GM12874 (cell line): ENCODE measurements around the gene GABRD.

Experiments used
- TF ChIP-seq, protein P1 (sequence below): IDR thresholded peaks from 2 replicates; pipeline ENCODE4 v1.5.1; 2011; ENCODE audit warnings: low read depth, mild to moderate bottlenecking, control low read depth, low read length, moderate library complexity; ENCODE audit not compliant: insufficient read depth

Gene GABRD

GRCh38 chr1:2024451-2024850, 5.3 kb downstream of the GABRD start:
- TF ChIP-seq, protein P1, sequence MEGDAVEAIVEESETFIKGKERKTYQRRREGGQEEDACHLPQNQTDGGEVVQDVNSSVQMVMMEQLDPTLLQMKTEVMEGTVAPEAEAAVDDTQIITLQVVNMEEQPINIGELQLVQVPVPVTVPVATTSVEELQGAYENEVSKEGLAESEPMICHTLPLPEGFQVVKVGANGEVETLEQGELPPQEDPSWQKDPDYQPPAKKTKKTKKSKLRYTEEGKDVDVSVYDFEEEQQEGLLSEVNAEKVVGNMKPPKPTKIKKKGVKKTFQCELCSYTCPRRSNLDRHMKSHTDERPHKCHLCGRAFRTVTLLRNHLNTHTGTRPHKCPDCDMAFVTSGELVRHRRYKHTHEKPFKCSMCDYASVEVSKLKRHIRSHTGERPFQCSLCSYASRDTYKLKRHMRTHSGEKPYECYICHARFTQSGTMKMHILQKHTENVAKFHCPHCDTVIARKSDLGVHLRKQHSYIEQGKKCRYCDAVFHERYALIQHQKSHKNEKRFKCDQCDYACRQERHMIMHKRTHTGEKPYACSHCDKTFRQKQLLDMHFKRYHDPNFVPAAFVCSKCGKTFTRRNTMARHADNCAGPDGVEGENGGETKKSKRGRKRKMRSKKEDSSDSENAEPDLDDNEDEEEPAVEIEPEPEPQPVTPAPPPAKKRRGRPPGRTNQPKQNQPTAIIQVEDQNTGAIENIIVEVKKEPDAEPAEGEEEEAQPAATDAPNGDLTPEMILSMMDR: no peak

GRCh38 chr1:2024887-2025286, 5.7 kb downstream of the GABRD start:
- TF ChIP-seq, protein P1: no peak

- TF ChIP-seq, protein P1: no peak
These were observed 6.4 kb downstream of the GABRD start for GRCh38 chr1:2025491-2025981.

- TF ChIP-seq, protein P1: no peak
These were observed 8.9 kb downstream of the GABRD start for GRCh38 chr1:2027961-2028583.

DNA sequence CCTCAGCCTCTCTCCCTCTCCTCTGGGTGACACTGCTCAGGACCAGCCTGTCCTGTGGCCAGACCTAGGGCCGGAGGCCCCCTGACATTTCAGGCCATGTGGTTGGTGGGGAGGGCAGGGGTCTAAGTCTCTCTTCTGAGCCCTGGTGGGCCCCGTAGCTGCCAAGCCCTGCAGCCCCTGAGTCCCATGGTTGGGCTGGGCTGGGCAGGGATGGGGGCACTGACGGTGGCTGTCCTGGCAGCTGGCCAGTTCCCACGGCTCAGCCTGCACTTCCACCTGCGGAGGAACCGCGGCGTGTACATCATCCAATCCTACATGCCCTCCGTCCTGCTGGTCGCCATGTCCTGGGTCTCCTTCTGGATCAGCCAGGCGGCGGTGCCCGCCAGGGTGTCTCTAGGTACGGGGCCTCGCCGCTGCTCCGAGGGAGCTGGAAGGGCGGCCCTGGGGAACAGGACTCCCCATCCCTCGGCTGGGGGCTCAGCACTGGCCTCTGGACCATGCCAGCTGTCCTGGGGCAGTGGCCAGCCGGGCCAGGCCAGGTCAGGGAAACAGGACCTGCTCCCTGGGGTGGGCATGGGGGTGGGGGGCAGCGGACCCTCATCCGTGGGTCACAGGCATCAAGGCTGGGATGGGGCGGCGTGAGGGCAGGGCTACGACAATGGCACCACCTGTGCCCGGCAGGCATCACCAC, 9.9 kb downstream of the GABRD start:
- TF ChIP-seq, protein P1: no peak

- TF ChIP-seq, protein P1: no peak
These were observed 10.4 kb downstream of the GABRD start for GRCh38 chr1:2029561-2029960.

DNA sequence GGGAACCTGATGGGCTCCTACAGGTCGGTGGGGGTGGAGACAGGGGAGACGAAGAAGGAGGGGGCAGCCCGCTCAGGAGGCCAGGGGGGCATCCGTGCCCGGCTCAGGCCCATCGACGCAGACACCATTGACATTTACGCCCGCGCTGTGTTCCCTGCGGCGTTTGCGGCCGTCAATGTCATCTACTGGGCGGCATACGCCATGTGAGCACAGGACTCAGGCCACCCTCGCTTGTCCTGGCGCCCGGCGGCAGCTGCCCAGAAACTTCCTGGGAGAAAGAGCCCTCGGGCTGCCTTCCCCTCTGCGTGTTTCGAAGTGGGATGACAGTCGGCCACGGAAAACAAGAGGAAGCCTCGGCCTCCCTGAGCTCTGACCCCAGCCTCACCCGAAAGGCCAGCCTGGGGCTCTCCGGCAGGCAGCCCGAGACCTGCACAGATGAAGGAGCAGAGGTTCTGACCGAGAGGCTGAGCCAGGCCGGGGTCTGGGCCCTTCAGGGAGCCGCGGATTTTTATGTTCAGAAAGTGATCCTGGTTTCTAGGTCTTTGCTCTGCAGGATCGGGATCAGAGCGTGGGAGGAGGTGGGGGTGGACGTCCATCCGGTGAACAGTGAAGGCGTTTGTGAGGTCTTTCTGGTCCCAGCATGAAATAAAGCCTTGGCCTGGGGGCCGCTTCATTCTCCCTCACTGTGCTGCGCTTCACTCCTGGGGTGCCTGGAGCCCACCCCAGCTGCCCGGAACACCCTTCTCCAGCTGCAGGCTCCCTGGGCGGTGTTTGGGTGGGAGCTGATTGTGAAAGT, 11.1 kb downstream of the GABRD start:
- TF ChIP-seq, protein P1: no peak
